HepG2 (cell line): ENCODE data around the gene MED12L. TPM values are rescaled to one million over a fixed set of nuclear protein-coding genes. Genes with fewer than 3 reads are reported as not detected.
A peak's percentile ranks its signal among the peaks of the same experiment; 100 is the strongest.

Source experiments
- KDM4B ChIP-seq: sonication (generic); formaldehyde crosslinking; IDR thresholded peaks from 2 replicates; pipeline ENCODE4 v1.4.0; 2020; ENCODE audit warnings: missing genetic modification reagents
- NR3C1 ChIP-seq: sonication (generic); formaldehyde crosslinking; IDR thresholded peaks from 2 replicates; pipeline ENCODE4 v1.4.0; 2020; ENCODE audit warnings: missing genetic modification reagents
- POLR2AphosphoS5 ChIP-seq: IDR thresholded peaks from 2 replicates; pipeline ENCODE4 v1.6.1; 2012; ENCODE audit warnings: low read depth, low read length
- TCF7 ChIP-seq: sonication (generic); IDR thresholded peaks from 2 replicates; pipeline ENCODE4 v1.6.1; 2016; ENCODE audit warnings: antibody characterized with exemption, low read depth
- TEAD2 ChIP-seq: sonication (generic); formaldehyde crosslinking; IDR thresholded peaks from 2 replicates; pipeline ENCODE4 v1.9.0; 2021; ENCODE audit warnings: missing genetic modification reagents
- TOPORS ChIP-seq: sonication (generic); formaldehyde crosslinking; IDR thresholded peaks from 2 replicates; pipeline ENCODE4 v1.8.0; 2023; ENCODE audit warnings: mild to moderate bottlenecking, missing genetic modification reagents
- ZBTB7B ChIP-seq: sonication (generic); formaldehyde crosslinking; IDR thresholded peaks from 2 replicates; pipeline ENCODE4 v1.4.0; 2020; ENCODE audit warnings: missing genetic modification reagents
- ZNF232 ChIP-seq: sonication (generic); formaldehyde crosslinking; IDR thresholded peaks from 2 replicates; pipeline ENCODE4 v1.4.0; 2020; ENCODE audit warnings: missing genetic modification reagents, borderline replicate concordance
- ZNF879 ChIP-seq: sonication (generic); formaldehyde crosslinking; IDR thresholded peaks from 2 replicates; pipeline ENCODE4 v1.8.1; 2023; ENCODE audit warnings: missing genetic modification reagents
- ZSCAN9 ChIP-seq: IDR thresholded peaks from 2 replicates; pipeline ENCODE4 v1.6.1; 2016; ENCODE audit warnings: borderline replicate concordance
- polyA plus RNA-seq, 8 experiments: library from polyadenylated mRNA; depleted of rRNA in 3 of 8; stranded (reverse) in 7 of 8; unstranded in 1 of 8; fragments of >200 nt; fragmentation: Illumina TruSeq in 4 of 8; extraction: Trizol in 4 of 8; gene quantifications; 2 replicates each; pipeline versions ENCODE4 v1.2.1 to v1.2.3, GENCODE V29; 2011 to 2016; ENCODE audit warnings: low read depth in 4 of 8, missing spikeins in 1 of 8, mixed read lengths in 1 of 8; ENCODE audit not compliant: insufficient read depth in 1 of 8
- total RNA-seq, 5 experiments: library from RNA; depleted of rRNA; stranded (reverse); fragments of >200 nt; fragmentation: Illumina TruSeq; extraction: Trizol; gene quantifications; 2 replicates each; pipeline ENCODE4 v1.2.3, GENCODE V29; 2016; ENCODE audit warnings: low read depth in 1 of 5
- TF ChIP-seq, protein P1 (sequence below): sonication (generic); formaldehyde crosslinking; IDR thresholded peaks from 2 replicates; pipeline ENCODE4 v1.5.1; 2020; ENCODE audit warnings: missing genetic modification reagents, mild to moderate bottlenecking, borderline replicate concordance
- TF ChIP-seq, protein P2 (sequence below): sonication (generic); formaldehyde crosslinking; IDR thresholded peaks from 2 replicates; pipeline ENCODE4 v1.8.1; 2023; ENCODE audit warnings: missing genetic modification reagents, inconsistent platforms, borderline replicate concordance
- TF ChIP-seq, protein P3 (sequence below): sonication (generic); formaldehyde crosslinking; IDR thresholded peaks from 2 replicates; pipeline ENCODE4 v1.4.0; 2020; ENCODE audit warnings: missing genetic modification reagents; ENCODE audit errors: not compliant biosample characterization
- TF ChIP-seq, protein P4 (sequence below): sonication (generic); formaldehyde crosslinking; IDR thresholded peaks from 2 replicates; pipeline ENCODE4 v1.4.0; 2020; ENCODE audit warnings: missing genetic modification reagents
- TF ChIP-seq, protein P5 (sequence below): IDR thresholded peaks from 2 replicates; pipeline ENCODE4 v1.6.1; 2016; ENCODE audit warnings: mild to moderate bottlenecking
- TF ChIP-seq, protein P6 (sequence below): sonication (generic); IDR thresholded peaks from 2 replicates; pipeline ENCODE4 v1.6.1; 2016; ENCODE audit warnings: low read depth, borderline replicate concordance
- TF ChIP-seq, protein P7 (sequence below): IDR thresholded peaks from 2 replicates; pipeline ENCODE4 v1.4.0; 2020; ENCODE audit warnings: mild to moderate bottlenecking, missing genetic modification reagents

MED12L gene
- total and polyA plus RNA-seq, 2 of the 13 experiments (the other 11 are each of a cell fraction or from before 2014, with no cell fraction given): 0.07 to 0.64 TPM

DNA sequence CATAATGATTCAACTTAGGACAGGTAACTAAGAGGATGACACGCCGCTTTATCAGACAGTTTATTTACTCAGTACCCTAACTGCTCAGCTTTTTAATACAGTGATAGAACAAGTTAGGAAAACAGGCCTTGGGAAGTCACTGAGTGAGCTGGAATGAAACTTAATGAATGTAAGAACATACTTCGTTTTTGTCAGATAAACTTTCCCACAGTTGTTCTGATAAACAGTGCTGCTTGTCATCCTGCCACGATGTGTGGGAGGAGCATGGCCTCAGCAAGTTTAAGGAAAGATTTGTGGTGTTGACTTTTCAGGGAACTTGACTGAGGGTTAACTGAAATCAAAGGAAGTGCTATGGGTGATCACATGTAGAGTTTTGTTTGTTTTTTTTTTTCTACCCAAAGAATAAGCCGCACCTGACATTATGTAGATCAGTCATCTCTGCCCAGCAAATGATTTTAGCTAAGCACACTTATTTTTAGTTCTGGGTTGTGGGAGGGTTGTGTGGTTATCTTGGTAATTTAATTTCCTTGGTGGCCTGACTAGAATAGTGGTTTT lies 198.5 kb downstream of the MED12L start (continued):
- TF ChIP-seq, protein P1, sequence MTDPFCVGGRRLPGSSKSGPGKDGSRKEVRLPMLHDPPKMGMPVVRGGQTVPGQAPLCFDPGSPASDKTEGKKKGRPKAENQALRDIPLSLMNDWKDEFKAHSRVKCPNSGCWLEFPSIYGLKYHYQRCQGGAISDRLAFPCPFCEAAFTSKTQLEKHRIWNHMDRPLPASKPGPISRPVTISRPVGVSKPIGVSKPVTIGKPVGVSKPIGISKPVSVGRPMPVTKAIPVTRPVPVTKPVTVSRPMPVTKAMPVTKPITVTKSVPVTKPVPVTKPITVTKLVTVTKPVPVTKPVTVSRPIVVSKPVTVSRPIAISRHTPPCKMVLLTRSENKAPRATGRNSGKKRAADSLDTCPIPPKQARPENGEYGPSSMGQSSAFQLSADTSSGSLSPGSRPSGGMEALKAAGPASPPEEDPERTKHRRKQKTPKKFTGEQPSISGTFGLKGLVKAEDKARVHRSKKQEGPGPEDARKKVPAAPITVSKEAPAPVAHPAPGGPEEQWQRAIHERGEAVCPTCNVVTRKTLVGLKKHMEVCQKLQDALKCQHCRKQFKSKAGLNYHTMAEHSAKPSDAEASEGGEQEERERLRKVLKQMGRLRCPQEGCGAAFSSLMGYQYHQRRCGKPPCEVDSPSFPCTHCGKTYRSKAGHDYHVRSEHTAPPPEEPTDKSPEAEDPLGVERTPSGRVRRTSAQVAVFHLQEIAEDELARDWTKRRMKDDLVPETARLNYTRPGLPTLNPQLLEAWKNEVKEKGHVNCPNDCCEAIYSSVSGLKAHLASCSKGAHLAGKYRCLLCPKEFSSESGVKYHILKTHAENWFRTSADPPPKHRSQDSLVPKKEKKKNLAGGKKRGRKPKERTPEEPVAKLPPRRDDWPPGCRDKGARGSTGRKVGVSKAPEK: no peak
- no peak for TF ChIP-seq TOPORS (CRISPR knock-in tag)
- TF ChIP-seq, protein P2, sequence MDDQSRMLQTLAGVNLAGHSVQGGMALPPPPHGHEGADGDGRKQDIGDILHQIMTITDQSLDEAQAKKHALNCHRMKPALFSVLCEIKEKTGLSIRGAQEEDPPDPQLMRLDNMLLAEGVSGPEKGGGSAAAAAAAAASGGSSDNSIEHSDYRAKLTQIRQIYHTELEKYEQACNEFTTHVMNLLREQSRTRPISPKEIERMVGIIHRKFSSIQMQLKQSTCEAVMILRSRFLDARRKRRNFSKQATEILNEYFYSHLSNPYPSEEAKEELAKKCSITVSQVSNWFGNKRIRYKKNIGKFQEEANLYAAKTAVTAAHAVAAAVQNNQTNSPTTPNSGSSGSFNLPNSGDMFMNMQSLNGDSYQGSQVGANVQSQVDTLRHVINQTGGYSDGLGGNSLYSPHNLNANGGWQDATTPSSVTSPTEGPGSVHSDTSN (CRISPR knock-in tag): no peak
- TF ChIP-seq NR3C1: no peak
- TF ChIP-seq, protein P3, sequence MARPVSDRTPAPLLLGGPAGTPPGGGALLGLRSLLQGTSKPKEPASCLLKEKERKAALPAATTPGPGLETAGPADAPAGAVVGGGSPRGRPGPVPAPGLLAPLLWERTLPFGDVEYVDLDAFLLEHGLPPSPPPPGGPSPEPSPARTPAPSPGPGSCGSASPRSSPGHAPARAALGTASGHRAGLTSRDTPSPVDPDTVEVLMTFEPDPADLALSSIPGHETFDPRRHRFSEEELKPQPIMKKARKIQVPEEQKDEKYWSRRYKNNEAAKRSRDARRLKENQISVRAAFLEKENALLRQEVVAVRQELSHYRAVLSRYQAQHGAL: no peak
- TF ChIP-seq KDM4B (CRISPR knock-in tag): no peak
- TF ChIP-seq, protein P4, sequence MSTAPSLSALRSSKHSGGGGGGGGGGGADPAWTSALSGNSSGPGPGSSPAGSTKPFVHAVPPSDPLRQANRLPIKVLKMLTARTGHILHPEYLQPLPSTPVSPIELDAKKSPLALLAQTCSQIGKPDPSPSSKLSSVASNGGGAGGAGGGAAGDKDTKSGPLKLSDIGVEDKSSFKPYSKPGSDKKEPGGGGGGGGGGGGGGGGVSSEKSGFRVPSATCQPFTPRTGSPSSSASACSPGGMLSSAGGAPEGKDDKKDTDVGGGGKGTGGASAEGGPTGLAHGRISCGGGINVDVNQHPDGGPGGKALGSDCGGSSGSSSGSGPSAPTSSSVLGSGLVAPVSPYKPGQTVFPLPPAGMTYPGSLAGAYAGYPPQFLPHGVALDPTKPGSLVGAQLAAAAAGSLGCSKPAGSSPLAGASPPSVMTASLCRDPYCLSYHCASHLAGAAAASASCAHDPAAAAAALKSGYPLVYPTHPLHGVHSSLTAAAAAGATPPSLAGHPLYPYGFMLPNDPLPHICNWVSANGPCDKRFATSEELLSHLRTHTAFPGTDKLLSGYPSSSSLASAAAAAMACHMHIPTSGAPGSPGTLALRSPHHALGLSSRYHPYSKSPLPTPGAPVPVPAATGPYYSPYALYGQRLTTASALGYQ (CRISPR knock-in tag): no peak
- TF ChIP-seq TEAD2: no peak
- TF ChIP-seq, protein P5, sequence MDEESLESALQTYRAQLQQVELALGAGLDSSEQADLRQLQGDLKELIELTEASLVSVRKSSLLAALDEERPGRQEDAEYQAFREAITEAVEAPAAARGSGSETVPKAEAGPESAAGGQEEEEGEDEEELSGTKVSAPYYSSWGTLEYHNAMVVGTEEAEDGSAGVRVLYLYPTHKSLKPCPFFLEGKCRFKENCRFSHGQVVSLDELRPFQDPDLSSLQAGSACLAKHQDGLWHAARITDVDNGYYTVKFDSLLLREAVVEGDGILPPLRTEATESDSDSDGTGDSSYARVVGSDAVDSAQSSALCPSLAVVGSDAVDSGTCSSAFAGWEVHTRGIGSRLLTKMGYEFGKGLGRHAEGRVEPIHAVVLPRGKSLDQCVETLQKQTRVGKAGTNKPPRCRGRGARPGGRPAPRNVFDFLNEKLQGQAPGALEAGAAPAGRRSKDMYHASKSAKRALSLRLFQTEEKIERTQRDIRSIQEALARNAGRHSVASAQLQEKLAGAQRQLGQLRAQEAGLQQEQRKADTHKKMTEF: peak; percentile 76; the same call in 1 of the 2 replicates
- TF ChIP-seq ZSCAN9 (CRISPR knock-in tag): 0 out of 2 replicates have a peak, but pooled peaks have one; percentile 21
- no peak for TF ChIP-seq ZNF879 (CRISPR knock-in tag)
- TF ChIP-seq ZBTB7B (CRISPR knock-in tag): no peak
- peak; percentile 86 for TF ChIP-seq TCF7
- no peak for TF ChIP-seq POLR2AphosphoS5
- no peak for TF ChIP-seq ZNF232 (CRISPR knock-in tag)
- TF ChIP-seq, protein P6, sequence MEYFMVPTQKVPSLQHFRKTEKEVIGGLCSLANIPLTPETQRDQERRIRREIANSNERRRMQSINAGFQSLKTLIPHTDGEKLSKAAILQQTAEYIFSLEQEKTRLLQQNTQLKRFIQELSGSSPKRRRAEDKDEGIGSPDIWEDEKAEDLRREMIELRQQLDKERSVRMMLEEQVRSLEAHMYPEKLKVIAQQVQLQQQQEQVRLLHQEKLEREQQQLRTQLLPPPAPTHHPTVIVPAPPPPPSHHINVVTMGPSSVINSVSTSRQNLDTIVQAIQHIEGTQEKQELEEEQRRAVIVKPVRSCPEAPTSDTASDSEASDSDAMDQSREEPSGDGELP: 0 out of 2 replicates have a peak, but pooled peaks have one; percentile 25
- TF ChIP-seq, protein P7, sequence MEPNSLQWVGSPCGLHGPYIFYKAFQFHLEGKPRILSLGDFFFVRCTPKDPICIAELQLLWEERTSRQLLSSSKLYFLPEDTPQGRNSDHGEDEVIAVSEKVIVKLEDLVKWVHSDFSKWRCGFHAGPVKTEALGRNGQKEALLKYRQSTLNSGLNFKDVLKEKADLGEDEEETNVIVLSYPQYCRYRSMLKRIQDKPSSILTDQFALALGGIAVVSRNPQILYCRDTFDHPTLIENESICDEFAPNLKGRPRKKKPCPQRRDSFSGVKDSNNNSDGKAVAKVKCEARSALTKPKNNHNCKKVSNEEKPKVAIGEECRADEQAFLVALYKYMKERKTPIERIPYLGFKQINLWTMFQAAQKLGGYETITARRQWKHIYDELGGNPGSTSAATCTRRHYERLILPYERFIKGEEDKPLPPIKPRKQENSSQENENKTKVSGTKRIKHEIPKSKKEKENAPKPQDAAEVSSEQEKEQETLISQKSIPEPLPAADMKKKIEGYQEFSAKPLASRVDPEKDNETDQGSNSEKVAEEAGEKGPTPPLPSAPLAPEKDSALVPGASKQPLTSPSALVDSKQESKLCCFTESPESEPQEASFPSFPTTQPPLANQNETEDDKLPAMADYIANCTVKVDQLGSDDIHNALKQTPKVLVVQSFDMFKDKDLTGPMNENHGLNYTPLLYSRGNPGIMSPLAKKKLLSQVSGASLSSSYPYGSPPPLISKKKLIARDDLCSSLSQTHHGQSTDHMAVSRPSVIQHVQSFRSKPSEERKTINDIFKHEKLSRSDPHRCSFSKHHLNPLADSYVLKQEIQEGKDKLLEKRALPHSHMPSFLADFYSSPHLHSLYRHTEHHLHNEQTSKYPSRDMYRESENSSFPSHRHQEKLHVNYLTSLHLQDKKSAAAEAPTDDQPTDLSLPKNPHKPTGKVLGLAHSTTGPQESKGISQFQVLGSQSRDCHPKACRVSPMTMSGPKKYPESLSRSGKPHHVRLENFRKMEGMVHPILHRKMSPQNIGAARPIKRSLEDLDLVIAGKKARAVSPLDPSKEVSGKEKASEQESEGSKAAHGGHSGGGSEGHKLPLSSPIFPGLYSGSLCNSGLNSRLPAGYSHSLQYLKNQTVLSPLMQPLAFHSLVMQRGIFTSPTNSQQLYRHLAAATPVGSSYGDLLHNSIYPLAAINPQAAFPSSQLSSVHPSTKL (CRISPR knock-in tag): peak; percentile 90
